Upper lobe of left lung (tissue), 6 donors: ENCODE measurements around the gene ECEL1. TPM values are rescaled to one million over a fixed set of nuclear protein-coding genes. Genes with fewer than 3 reads are reported as not detected.
A peak's percentile ranks its signal among the peaks of the same experiment; 100 is the strongest.
"Not testable (repeated sequence)": the region's sequence is repeated elsewhere in the genome, so short reads cannot be mapped to it uniquely, and the experiment has no call there.

Experiments used
- ATAC-seq, 2 donors: fragments of 200-7000 bp; cut with Tn5 transposase; one replicate each; pipeline ENCODE4 v1.9.1; 2022; ENCODE audit warnings: mild to moderate bottlenecking in 2 of 2, moderate library complexity in 2 of 2; ENCODE audit not compliant: low FRiP score in 2 of 2
- DNase-seq, 2 donors: peaks; one replicate each; pipeline ENCODE4 v3.0.0-alpha.2; 2019 to 2020
- H3K27ac ChIP-seq, 4 donors: fragments of 200-600 bp; sonication (generic); one replicate each; pipeline ENCODE4 v1.5.1; 2016 to 2019
- H3K27me3 ChIP-seq, 4 donors: fragments of 200-600 bp; sonication (generic); one replicate each; pipeline ENCODE4 v1.5.1; 2017 to 2019
- H3K36me3 ChIP-seq, 4 donors: fragments of 200-600 bp; sonication (generic); one replicate each; pipeline ENCODE4 v1.5.1; 2016 to 2019
- H3K4me1 ChIP-seq, 4 donors: fragments of 200-600 bp; sonication (generic); one replicate each; pipeline ENCODE4 v1.5.1; 2018 to 2019
- H3K4me3 ChIP-seq, 4 donors: fragments of 200-600 bp; sonication (generic); one replicate each; pipeline ENCODE4 v1.5.1; 2017 to 2019; ENCODE audit warnings: mild to moderate bottlenecking in 2 of 4, moderate library complexity in 1 of 4
- H3K9me3 ChIP-seq, 4 donors: fragments of 200-600 bp; sonication (generic); one replicate each; pipeline ENCODE4 v1.5.1; 2018 to 2019
- CTCF ChIP-seq, 6 experiments: fragments of 450-650 bp in 4 of 6; fragments of 200-600 bp in 2 of 6; sonication (generic) in 2 of 6; IDR thresholded peaks; one replicate each; pipeline ENCODE4 v1.5.1; 2016 to 2019; ENCODE audit warnings: antibody characterized with exemption in 6 of 6
- EP300 ChIP-seq, 4 donors: sonication (generic); formaldehyde crosslinking; IDR thresholded peaks; one replicate each; pipeline ENCODE4 v1.5.1; 2017; ENCODE audit warnings: antibody characterized with exemption in 4 of 4, control low read depth in 2 of 4
- POLR2A ChIP-seq, 4 donors: fragments of 450-650 bp; IDR thresholded peaks; one replicate each; pipeline ENCODE4 v1.5.1; 2016 to 2017; ENCODE audit warnings: antibody characterized with exemption in 4 of 4, mild to moderate bottlenecking in 2 of 4
- POLR2AphosphoS5 ChIP-seq, 2 donors: sonication (generic); formaldehyde crosslinking; IDR thresholded peaks; one replicate each; pipeline ENCODE4 v1.5.1; 2017; ENCODE audit warnings: antibody characterized with exemption in 2 of 2
- WGBS, 2 donors: methylation state at CpG; one replicate each; pipeline ENCODE4 v1.1.5; 2017 to 2018; 5-methylcytosine and 5-hydroxymethylcytosine counted together
- total RNA-seq, 6 donors: library from RNA; depleted of rRNA in 4 of 6; stranded (reverse); fragments of >200 nt in 4 of 6; gene quantifications; one replicate each; pipeline versions ENCODE4 v1.1.0 to v1.2.1, GENCODE V29; 2016 to 2021
- donor health status: DM: no; HTN: no; CAD: no; lungs with moderate emphysema.
- donor health status: DM: no; HTN: yes; CAD: no; lungs with severe emphysema.

The ECEL1 gene
- total RNA-seq, 6 donors from 2014 or later = 0.14 to 0.40 TPM; not detected in 4

DNA sequence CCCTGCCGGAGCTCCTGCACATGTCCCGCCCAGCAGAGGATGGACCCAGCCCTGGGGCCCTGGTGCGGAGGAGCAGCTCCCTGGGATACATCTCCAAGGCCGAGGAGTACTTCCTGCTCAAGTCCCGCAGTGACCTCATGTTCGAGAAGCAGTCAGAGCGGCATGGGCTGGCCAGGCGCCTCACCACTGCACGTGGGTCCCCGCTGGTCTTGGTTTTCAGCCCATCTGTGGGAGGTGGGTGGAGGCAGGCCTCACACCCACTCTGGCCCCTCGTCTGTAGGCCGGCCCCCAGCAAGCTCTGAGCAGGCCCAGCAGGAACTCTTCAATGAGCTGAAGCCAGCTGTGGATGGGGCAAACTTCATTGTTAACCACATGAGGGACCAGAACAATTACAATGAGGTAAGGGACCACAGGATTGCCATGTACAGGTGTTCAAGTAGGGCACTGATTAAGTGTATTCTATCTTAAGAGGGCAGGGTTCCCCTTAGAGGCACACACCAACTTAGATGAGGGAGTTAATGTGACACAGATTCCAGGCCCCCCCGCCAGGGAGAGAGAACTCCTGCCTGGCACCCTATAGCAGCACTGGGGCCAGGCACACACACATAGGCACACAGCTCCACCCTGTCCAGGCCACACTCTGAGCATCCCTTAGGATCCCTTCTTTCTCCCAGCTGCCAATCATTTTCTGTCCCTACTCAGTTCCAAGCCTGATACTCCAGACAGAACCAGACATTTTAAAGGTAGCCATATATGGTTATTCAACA is 46.5 kb upstream of the ECEL1 start:
- Histone ChIP-seq H3K9me3 (peaks cover 0 to 7% (median 3%) of the 10 kb centered on the region in 4 donors), H3K27me3 (no peaks in the 10 kb centered on the region), H3K4me1 (no peaks in the 10 kb centered on the region), H3K27ac (no peak overlapping the region), H3K4me3 (no peak overlapping the region), H3K36me3 (no peaks in the 10 kb centered on the region)
- 76 to 100% methylated on average over 1 to 7 of the region's 13 CpGs for WGBS, 2 donors
- DNase-seq = peak in 1 of 2 donors; percentile 78
- no peak for TF ChIP-seq POLR2AphosphoS5 (IDR thresholded peaks at IDR 0.05)
- TF ChIP-seq CTCF (IDR thresholded peaks at IDR 0.05) = no peak
- no peak for TF ChIP-seq EP300 (IDR thresholded peaks at IDR 0.05)
- no peak for TF ChIP-seq POLR2A (IDR thresholded peaks at IDR 0.05)
- ATAC-seq = peak in 1 of 2 donors; percentile 15

DNA sequence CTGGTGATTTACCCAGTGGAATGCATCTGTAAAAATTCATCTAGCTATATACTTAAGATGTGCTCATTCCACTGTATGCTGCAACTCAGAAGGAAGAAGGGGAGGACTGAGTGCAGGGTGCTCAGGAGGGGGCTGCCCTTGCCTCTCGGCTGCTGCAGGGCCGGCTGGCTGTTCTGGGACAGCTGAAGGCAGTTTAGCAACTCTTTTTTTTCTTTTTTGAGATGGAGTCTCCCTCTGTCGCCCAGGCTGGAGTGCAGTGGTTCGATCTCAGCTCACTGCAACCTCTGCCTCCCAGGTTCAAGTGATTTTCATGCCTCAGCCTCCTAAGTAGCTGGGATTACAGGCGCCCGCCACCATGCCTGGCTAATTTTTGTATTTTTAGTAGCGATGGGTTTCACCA is 45.2 kb upstream of the ECEL1 start:
- not testable (repeated sequence) for H3K27ac ChIP-seq, H3K4me1 ChIP-seq, ATAC-seq, DNase-seq, H3K9me3 ChIP-seq, H3K36me3 ChIP-seq, H3K4me3 ChIP-seq, H3K27me3 ChIP-seq
- 78 to 89% methylated on average over 7 of the region's 7 CpGs for WGBS, 2 donors

DNA sequence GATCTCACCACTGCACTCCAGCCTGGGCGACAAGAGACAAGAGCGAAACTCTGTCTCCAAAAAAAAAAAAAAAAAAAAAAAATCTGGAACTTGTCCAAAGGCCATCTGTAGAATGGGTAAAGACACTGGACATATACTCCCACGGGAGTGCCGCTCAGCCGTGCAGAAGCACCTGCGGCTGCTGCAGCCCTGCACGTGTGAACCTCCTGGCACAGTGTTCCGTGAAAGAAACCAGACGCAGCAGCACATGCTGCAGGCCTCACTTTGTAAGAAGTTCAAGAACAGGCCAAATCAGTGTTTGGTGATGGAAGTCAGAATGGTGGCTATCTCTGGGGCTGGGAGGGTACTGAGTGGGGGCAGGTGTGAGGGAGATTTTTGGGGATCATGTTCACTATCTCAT is 44.8 kb upstream of the ECEL1 start:
- no peaks in the 10 kb centered on the region for H3K4me1 ChIP-seq
- H3K27ac ChIP-seq = no peak overlapping the region
- peaks cover 0 to 7% (median 3%) of the 10 kb centered on the region in 4 donors for H3K9me3 ChIP-seq
- no peak for DNase-seq
- no peak overlapping the region for H3K4me3 ChIP-seq
- 74 to 79% methylated on average over 8 to 9 of the region's 9 CpGs for WGBS, 2 donors
- no peak for ATAC-seq
- H3K27me3 ChIP-seq = no peaks in the 10 kb centered on the region
- TF ChIP-seq EP300 (IDR thresholded peaks at IDR 0.05) (no peak), CTCF (IDR thresholded peaks at IDR 0.05) (no peak), POLR2A (IDR thresholded peaks at IDR 0.05) (no peak), POLR2AphosphoS5 (IDR thresholded peaks at IDR 0.05) (no peak)
- no peaks in the 10 kb centered on the region for H3K36me3 ChIP-seq

- WGBS, 2 donors = 64 to 72% methylated on average over 5 to 9 of the region's 9 CpGs
- Histone ChIP-seq H3K27ac (no peak overlapping the region), H3K27me3 (peaks cover 0 to 2% (median under 1%) of the 10 kb centered on the region in 4 donors), H3K9me3 (no peaks in the 10 kb centered on the region), H3K36me3 (no peaks in the 10 kb centered on the region), H3K4me3 (no peak overlapping the region), H3K4me1 (peaks cover 0 to 2% (median 0%) of the 10 kb centered on the region in 4 donors)
- ATAC-seq (no peak), DNase-seq (no peak)
- no peak for TF ChIP-seq POLR2A (IDR thresholded peaks at IDR 0.05)
- TF ChIP-seq CTCF (IDR thresholded peaks at IDR 0.05) = no peak
- TF ChIP-seq EP300 (IDR thresholded peaks at IDR 0.05) = no peak
- TF ChIP-seq POLR2AphosphoS5 (IDR thresholded peaks at IDR 0.05) = no peak
Measured at GRCh38 chr2:232530626-232531260, 43.1 kb upstream of the ECEL1 start.

- ATAC-seq (no peak), DNase-seq (peak in 1 of 2 donors; percentile 73)
- Histone ChIP-seq H3K9me3 (no peaks in the 10 kb centered on the region), H3K27me3 (peaks cover 0 to 10% (median 4%) of the 10 kb centered on the region in 4 donors), H3K4me1 (peaks cover 0 to 7% (median 0%) of the 10 kb centered on the region in 4 donors), H3K36me3 (no peaks in the 10 kb centered on the region), H3K4me3 (no peak overlapping the region), H3K27ac (no peak overlapping the region)
- TF ChIP-seq POLR2AphosphoS5 (IDR thresholded peaks at IDR 0.05) (no peak), CTCF (IDR thresholded peaks at IDR 0.05) (no peak), POLR2A (IDR thresholded peaks at IDR 0.05) (no peak), EP300 (IDR thresholded peaks at IDR 0.05) (no peak)
- WGBS, 2 donors = 92% methylated on average over 15 to 17 of the region's 17 CpGs
Measured at GRCh38 chr2:232529806-232530547, 42.3 kb upstream of the ECEL1 start.
